ENCODE measurements around the gene SLC16A13.

The SLC16A13 gene

DNA sequence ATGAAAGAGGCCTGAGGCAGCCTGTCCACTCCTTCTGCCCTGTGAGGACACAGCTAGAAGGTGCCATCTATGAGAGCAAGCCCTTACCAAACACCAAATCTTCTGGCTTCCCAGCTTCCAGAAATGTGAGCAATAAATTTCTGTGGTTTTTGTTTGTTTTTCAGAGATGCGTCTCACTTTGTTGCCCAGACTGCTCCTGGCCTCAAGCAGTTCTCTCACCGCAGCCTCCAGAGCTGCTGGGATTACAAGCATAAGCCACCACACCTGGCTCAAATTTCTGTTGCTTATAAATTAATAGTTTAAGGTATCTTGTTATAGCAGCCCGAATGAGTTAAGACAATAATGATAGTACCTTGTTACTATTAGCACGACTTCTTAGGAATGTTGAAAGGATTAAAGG lies 20.6 kb downstream of the SLC16A13 start:
- FAIRE-seq, result no peak
- TF ChIP-seq TAF1 (IDR thresholded peaks at IDR 0.05; ENCODE audit: borderline replicate concordance, low read depth, low read length), result no peak
- no peak for TF ChIP-seq POLR2A (IDR thresholded peaks at IDR 0.05; ENCODE audit: low read depth, low read length)
- no peak for TF ChIP-seq POLR2AphosphoS5 (IDR thresholded peaks at IDR 0.05; ENCODE audit: low read depth, low read length)
- DNase-seq (ENCODE audit: insufficient read length), result no peak

- TF ChIP-seq TAF1 (IDR thresholded peaks at IDR 0.05; ENCODE audit: borderline replicate concordance, low read depth, low read length), result no peak
- no peak for TF ChIP-seq POLR2A (IDR thresholded peaks at IDR 0.05; ENCODE audit: low read depth, low read length)
- no peak for TF ChIP-seq POLR2AphosphoS5 (IDR thresholded peaks at IDR 0.05; ENCODE audit: low read depth, low read length)
- FAIRE-seq, result no peak
- no peak for DNase-seq (ENCODE audit: insufficient read length)
Observed at GRCh38 chr17:7058831-7059447, 23.1 kb downstream of the SLC16A13 start.

GRCh38 chr17:7060165-7060891 lies 24.5 kb downstream of the SLC16A13 start:
- no peak for FAIRE-seq
- TF ChIP-seq POLR2AphosphoS5 (IDR thresholded peaks at IDR 0.05; ENCODE audit: low read depth, low read length), result no peak
- TF ChIP-seq POLR2A (IDR thresholded peaks at IDR 0.05; ENCODE audit: low read depth, low read length), result no peak
- TF ChIP-seq TAF1 (IDR thresholded peaks at IDR 0.05; ENCODE audit: borderline replicate concordance, low read depth, low read length), result no peak
- no peak for DNase-seq (ENCODE audit: insufficient read length)

GRCh38 chr17:7063518-7064094 lies 27.8 kb downstream of the SLC16A13 start:
- FAIRE-seq (no peak), DNase-seq (ENCODE audit: insufficient read length) (no peak)
- no peak for TF ChIP-seq POLR2A (IDR thresholded peaks at IDR 0.05; ENCODE audit: low read depth, low read length)
- no peak for TF ChIP-seq POLR2AphosphoS5 (IDR thresholded peaks at IDR 0.05; ENCODE audit: low read depth, low read length)
- no peak for TF ChIP-seq TAF1 (IDR thresholded peaks at IDR 0.05; ENCODE audit: borderline replicate concordance, low read depth, low read length)

DNA sequence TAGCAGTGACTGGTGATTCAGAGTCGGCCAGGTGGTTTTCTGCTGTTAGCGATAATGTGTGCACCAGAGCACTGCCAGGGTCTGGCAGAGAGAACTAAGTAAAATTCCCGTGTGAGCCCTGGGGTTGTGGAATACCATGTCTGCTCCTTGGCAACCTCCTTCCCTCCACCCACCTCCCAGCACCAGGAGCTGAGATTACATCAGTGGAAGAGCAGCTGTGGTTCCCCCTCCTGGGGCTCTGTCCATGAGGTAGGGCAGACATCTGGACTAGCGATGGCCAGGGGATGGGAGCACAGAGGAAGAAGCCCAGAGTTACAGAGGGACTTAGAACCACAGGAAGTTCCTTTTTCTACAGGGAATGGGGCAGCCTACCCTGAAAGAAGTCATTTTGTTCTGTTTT lies 28.4 kb downstream of the SLC16A13 start:
- no peak for FAIRE-seq
- TF ChIP-seq TAF1 (IDR thresholded peaks at IDR 0.05; ENCODE audit: borderline replicate concordance, low read depth, low read length) (no peak), POLR2AphosphoS5 (IDR thresholded peaks at IDR 0.05; ENCODE audit: low read depth, low read length) (no peak), POLR2A (IDR thresholded peaks at IDR 0.05; ENCODE audit: low read depth, low read length) (no peak)
- no peak for DNase-seq (ENCODE audit: insufficient read length)

DNA sequence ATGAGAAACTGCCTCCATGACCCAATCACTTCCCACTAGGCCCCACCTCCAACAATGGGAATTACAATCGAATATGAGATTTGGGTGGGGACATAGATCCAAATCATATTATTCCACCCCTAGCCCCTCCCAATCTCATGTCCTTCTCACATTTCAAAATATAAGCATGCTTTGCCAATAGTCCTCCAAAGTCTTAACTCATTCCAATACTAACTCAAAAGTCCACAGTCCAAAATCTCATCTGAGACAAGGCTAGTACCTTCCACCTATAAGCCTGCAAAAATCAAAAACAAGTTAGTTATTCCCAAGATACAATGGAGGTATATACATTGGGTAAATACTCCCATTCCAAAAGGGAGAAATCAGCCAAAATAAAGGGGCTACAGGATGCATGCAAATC lies 31.4 kb downstream of the SLC16A13 start:
- TF ChIP-seq TAF1 (IDR thresholded peaks at IDR 0.05; ENCODE audit: borderline replicate concordance, low read depth, low read length) (no peak), POLR2A (IDR thresholded peaks at IDR 0.05; ENCODE audit: low read depth, low read length) (no peak), POLR2AphosphoS5 (IDR thresholded peaks at IDR 0.05; ENCODE audit: low read depth, low read length) (no peak)
- FAIRE-seq, result no peak
- no peak for DNase-seq (ENCODE audit: insufficient read length)

- no peak for TF ChIP-seq POLR2A (IDR thresholded peaks at IDR 0.05; ENCODE audit: low read depth, low read length)
- no peak for TF ChIP-seq POLR2AphosphoS5 (IDR thresholded peaks at IDR 0.05; ENCODE audit: low read depth, low read length)
- TF ChIP-seq TAF1 (IDR thresholded peaks at IDR 0.05; ENCODE audit: borderline replicate concordance, low read depth, low read length), result no peak
- DNase-seq (ENCODE audit: insufficient read length) (no peak), FAIRE-seq (no peak)
Observed at GRCh38 chr17:7068268-7068667, 32.5 kb downstream of the SLC16A13 start.

DNA sequence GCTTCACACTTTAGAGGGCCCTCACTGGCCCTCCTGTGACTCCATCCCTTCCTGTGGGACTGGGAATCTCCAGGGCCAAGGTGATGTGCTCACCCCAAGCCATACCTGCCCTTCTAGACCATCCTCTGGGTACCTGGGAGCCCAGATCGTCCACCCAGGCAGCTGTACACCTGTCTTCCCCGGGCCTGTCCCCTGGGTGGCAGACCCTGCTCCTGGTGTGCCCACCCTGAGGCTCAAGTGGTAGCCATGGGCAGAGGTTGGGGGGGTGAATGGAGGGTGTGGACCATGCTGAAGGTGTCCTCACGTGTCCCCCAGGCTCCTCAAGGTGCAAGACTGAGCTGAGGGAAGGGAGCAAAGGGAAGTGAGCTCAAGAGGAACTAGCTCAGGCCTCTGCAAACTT lies 34.9 kb downstream of the SLC16A13 start:
- no peak for DNase-seq (ENCODE audit: insufficient read length)
- no peak for TF ChIP-seq POLR2A (IDR thresholded peaks at IDR 0.05; ENCODE audit: low read depth, low read length)
- TF ChIP-seq TAF1 (IDR thresholded peaks at IDR 0.05; ENCODE audit: borderline replicate concordance, low read depth, low read length), result no peak
- no peak for TF ChIP-seq POLR2AphosphoS5 (IDR thresholded peaks at IDR 0.05; ENCODE audit: low read depth, low read length)
- no peak for FAIRE-seq

- no peak for DNase-seq (ENCODE audit: insufficient read length)
- FAIRE-seq, result no peak
- no peak for TF ChIP-seq POLR2AphosphoS5 (IDR thresholded peaks at IDR 0.05; ENCODE audit: low read depth, low read length)
- no peak for TF ChIP-seq TAF1 (IDR thresholded peaks at IDR 0.05; ENCODE audit: borderline replicate concordance, low read depth, low read length)
- no peak for TF ChIP-seq POLR2A (IDR thresholded peaks at IDR 0.05; ENCODE audit: low read depth, low read length)
Observed at GRCh38 chr17:7072406-7072805, 36.6 kb downstream of the SLC16A13 start.

DNA sequence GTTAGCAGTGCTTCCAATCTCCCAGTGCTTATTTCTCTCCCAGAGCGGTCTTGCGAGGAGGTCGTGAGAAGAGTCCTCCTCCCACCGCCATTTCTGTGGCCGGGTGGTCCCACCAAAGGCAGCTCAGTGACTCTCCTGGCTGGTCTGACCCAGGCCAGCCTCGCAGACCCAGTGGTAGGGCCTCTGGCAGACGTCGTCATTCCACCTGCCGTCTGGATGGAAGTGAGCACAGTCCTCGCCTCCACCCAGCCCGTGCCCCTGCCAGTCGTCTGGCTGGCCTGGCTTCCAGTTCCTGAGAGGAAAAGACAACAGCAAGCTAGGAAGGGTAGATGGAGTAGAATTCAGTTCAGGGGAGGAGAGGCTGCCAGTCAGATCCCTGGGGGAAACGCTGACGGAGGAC lies 39.1 kb downstream of the SLC16A13 start:
- FAIRE-seq (no peak), DNase-seq (ENCODE audit: insufficient read length) (no peak)
- TF ChIP-seq POLR2AphosphoS5 (IDR thresholded peaks at IDR 0.05; ENCODE audit: low read depth, low read length), result no peak
- TF ChIP-seq TAF1 (IDR thresholded peaks at IDR 0.05; ENCODE audit: borderline replicate concordance, low read depth, low read length), result no peak
- TF ChIP-seq POLR2A (IDR thresholded peaks at IDR 0.05; ENCODE audit: low read depth, low read length), result no peak

- TF ChIP-seq TAF1 (IDR thresholded peaks at IDR 0.05; ENCODE audit: borderline replicate concordance, low read depth, low read length), result no peak
- TF ChIP-seq POLR2AphosphoS5 (IDR thresholded peaks at IDR 0.05; ENCODE audit: low read depth, low read length), result no peak
- no peak for TF ChIP-seq POLR2A (IDR thresholded peaks at IDR 0.05; ENCODE audit: low read depth, low read length)
- DNase-seq (ENCODE audit: insufficient read length) (no peak), FAIRE-seq (no peak)
Observed at GRCh38 chr17:7077911-7078546, 42.2 kb downstream of the SLC16A13 start.

Data from GM12892 (cell line).